K562 (cell line): ENCODE measurements around the gene MAB21L2. TPM values are rescaled to one million over a fixed set of nuclear protein-coding genes. Genes with fewer than 3 reads are reported as not detected.

Experiments used
- BCOR ChIP-seq: fragments of 450-650 bp; IDR thresholded peaks from 2 replicates; pipeline ENCODE4 v1.6.1; 2016
- CC2D1A ChIP-seq: fragments of 450-650 bp; IDR thresholded peaks from 2 replicates; pipeline ENCODE4 v1.6.1; 2017; ENCODE audit warnings: mild to moderate bottlenecking
- DNMT1 ChIP-seq: fragments of 450-650 bp; IDR thresholded peaks from 2 replicates; pipeline ENCODE4 v1.6.1; 2016; ENCODE audit warnings: antibody characterized with exemption, mild to moderate bottlenecking
- FIP1L1 ChIP-seq: fragments of 200-400 bp; formaldehyde crosslinking; IDR thresholded peaks from 2 replicates; pipeline ENCODE4 v1.6.1; 2018; ENCODE audit warnings: mild to moderate bottlenecking, low read depth, low read length; ENCODE audit not compliant: poor library complexity, severe bottlenecking
- FOSL1 ChIP-seq: fragments of 200-800 bp; sonication (Bioruptor generic); conservative IDR thresholded peaks from 2 replicates; pipeline ENCODE4 v1.6.1; 2016; ENCODE audit warnings: missing genetic modification characterization, missing compliant biosample characterization
- GABPB1 ChIP-seq: sonication (generic); formaldehyde crosslinking; IDR thresholded peaks from 2 replicates; pipeline ENCODE4 v1.8.0; 2022; ENCODE audit warnings: mild to moderate bottlenecking, missing genetic modification reagents
- HDAC1 ChIP-seq, 2 experiments: fragments of 450-650 bp; IDR thresholded peaks; 2 replicates each; pipeline ENCODE4 v1.6.1; 2016 to 2017; ENCODE audit warnings: inconsistent platforms in 1 of 2, mild to moderate bottlenecking in 1 of 2, moderate library complexity in 1 of 2
- HDAC2 ChIP-seq: fragments of 450-650 bp; IDR thresholded peaks from 2 replicates; pipeline ENCODE4 v1.6.1; 2016; ENCODE audit warnings: mild to moderate bottlenecking
- HDAC8 ChIP-seq: fragments of 450-650 bp; IDR thresholded peaks from 2 replicates; pipeline ENCODE4 v1.6.1; 2016; ENCODE audit warnings: mild to moderate bottlenecking, missing genetic modification characterization, moderate library complexity, missing compliant biosample characterization
- HNRNPLL ChIP-seq: fragments of 200-400 bp; formaldehyde crosslinking; IDR thresholded peaks from 2 replicates; pipeline ENCODE4 v1.6.1; 2017; ENCODE audit warnings: low read length, low read depth, mild to moderate bottlenecking; ENCODE audit not compliant: poor library complexity, severe bottlenecking
- NCOA1 ChIP-seq: fragments of 450-650 bp; IDR thresholded peaks from 2 replicates; pipeline ENCODE4 v1.6.1; 2016; ENCODE audit warnings: low read depth
- PML ChIP-seq: IDR thresholded peaks from 2 replicates; pipeline ENCODE4 v1.6.1; 2012; ENCODE audit warnings: low read length, inconsistent platforms
- PTTG1 ChIP-seq: fragments of 450-650 bp; IDR thresholded peaks from 2 replicates; pipeline ENCODE4 v1.6.1; 2016; ENCODE audit warnings: low read depth, mild to moderate bottlenecking, missing genetic modification characterization, missing compliant biosample characterization
- RBM25 ChIP-seq: fragments of 200-400 bp; formaldehyde crosslinking; IDR thresholded peaks from 2 replicates; pipeline ENCODE4 v1.6.1; 2018; ENCODE audit warnings: low read length, low read depth, moderate library complexity; ENCODE audit not compliant: severe bottlenecking
- SMARCB1 ChIP-seq: IDR thresholded peaks from 2 replicates; pipeline ENCODE4 v1.6.1; 2011; ENCODE audit warnings: improper control_type of control experiment, low read depth; ENCODE audit not compliant: insufficient read length
- polyA plus RNA-seq, 8 experiments: library from polyadenylated mRNA; depleted of rRNA in 4 of 8; stranded (reverse) in 5 of 8; unstranded in 3 of 8; fragments of >200 nt; fragmentation: Nextera tagmentation in 2 of 8; fragmentation: Illumina TruSeq in 1 of 8; extraction: Ambion mirVana in 2 of 8; extraction: Trizol in 1 of 8; gene quantifications; 2 replicates each; pipeline versions ENCODE4 v1.2.1 to v1.2.3, GENCODE V29; 2011 to 2014; ENCODE audit warnings: inconsistent platforms in 1 of 8, missing spikeins in 1 of 8
- total RNA-seq, 7 experiments: library from RNA; depleted of rRNA in 6 of 7; stranded (reverse); fragments of >200 nt in 6 of 7; fragmentation: Illumina TruSeq in 2 of 7; extraction: Trizol in 2 of 7; gene quantifications; 2 replicates each; pipeline versions ENCODE4 v1.2.1 to v1.2.3, GENCODE V29; 2011 to 2021; ENCODE audit warnings: low replicate concordance in 1 of 7
- TF ChIP-seq, protein P1 (sequence below), 2 experiments: IDR thresholded peaks in 1 of 2; conservative IDR thresholded peaks in 1 of 2; 2 replicates each; pipeline ENCODE4 v1.6.1; 2016; ENCODE audit warnings: low read depth in 2 of 2, mild to moderate bottlenecking in 1 of 2, missing compliant biosample characterization in 1 of 2, missing genetic modification characterization in 1 of 2, moderate library complexity in 1 of 2
- TF ChIP-seq, protein P2 (sequence below): fragments of 250-450 bp; sonication (Bioruptor Pico); IDR thresholded peaks from 2 replicates; pipeline ENCODE4 v1.8.0; 2022; ENCODE audit warnings: inconsistent platforms, mild to moderate bottlenecking, moderate library complexity, borderline replicate concordance
- TF ChIP-seq, protein P3 (sequence below): fragments of 450-650 bp; IDR thresholded peaks from 2 replicates; pipeline ENCODE4 v1.6.1; 2016
- TF ChIP-seq, protein P4 (sequence below): fragments of 250-450 bp; sonication (Bioruptor Pico); IDR thresholded peaks from 2 replicates; pipeline ENCODE4 v1.5.0; 2020; ENCODE audit warnings: mild to moderate bottlenecking
- TF ChIP-seq, protein P5 (sequence below): sonication (generic); formaldehyde crosslinking; IDR thresholded peaks from 2 replicates; pipeline ENCODE4 v1.8.1; 2023; ENCODE audit warnings: mild to moderate bottlenecking, missing genetic modification reagents

Gene MAB21L2
- total and polyA plus RNA-seq, 9 of the 15 experiments (the other 6 are each of a cell fraction or from before 2014, with no cell fraction given): not detected

DNA sequence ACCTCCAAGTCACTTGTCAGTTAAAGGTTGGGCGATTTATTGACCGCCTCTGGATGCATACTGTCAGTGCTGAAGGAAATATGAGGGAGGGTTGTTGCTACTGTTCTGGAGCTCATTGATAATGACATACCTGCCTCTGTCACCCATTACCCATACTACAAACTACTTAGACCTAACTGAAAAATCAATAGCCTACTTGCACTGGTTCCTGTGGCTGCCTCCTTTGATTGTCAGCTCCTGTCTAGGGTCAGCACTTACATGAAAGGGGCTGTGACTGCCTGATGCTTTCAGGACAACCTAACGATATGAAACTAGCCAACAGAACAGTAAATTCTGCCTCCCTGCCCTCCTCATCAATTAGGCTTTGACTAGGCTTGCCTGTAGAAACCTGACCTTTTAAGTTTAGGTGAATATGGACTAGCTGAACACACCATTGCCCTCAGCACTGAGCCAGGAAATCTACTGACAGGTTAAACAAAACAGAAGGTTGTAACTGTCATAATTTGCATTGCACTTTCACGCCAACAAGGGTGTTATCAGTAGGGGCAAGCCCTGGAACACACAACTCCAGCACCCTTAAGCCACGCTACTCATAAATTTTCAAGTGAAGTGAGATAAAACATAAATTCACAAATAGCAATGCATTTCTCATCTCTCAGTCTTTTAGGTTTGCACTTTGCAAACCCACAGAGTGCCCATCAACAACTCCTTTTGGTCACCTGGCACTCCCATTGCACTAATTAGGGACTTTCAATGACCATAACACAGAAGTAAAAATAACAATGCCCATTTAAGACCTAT lies 9.0 kb upstream of the MAB21L2 start (continued):
- TF ChIP-seq, protein P1, sequence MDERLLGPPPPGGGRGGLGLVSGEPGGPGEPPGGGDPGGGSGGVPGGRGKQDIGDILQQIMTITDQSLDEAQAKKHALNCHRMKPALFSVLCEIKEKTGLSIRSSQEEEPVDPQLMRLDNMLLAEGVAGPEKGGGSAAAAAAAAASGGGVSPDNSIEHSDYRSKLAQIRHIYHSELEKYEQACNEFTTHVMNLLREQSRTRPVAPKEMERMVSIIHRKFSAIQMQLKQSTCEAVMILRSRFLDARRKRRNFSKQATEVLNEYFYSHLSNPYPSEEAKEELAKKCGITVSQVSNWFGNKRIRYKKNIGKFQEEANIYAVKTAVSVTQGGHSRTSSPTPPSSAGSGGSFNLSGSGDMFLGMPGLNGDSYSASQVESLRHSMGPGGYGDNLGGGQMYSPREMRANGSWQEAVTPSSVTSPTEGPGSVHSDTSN (CRISPR knock-in tag; IDR thresholded peaks at IDR 0.05; ENCODE audit: low read depth): no peak
- TF ChIP-seq, protein P1 (tag; conservative IDR thresholded peaks at IDR 0.05; ENCODE audit: low read depth): peak; percentile 84
- TF ChIP-seq PTTG1 (tag) (no peak), CC2D1A (no peak), GABPB1 (peak; percentile 44; the same call in 1 of the 2 replicates), PML (peak; percentile 41; the same call in 1 of the 2 replicates), HDAC1 (IDR thresholded peaks at IDR 0.05) (peak in 1 of 2 experiments; percentile 52; a peak in 1 of 4 replicates), HNRNPLL (no peak), NCOA1 (no peak), DNMT1 (no peak), HDAC2 (peak; percentile 34), FIP1L1 (no peak), BCOR (peak; percentile 16; the same call in 1 of the 2 replicates), SMARCB1 (no peak), HDAC8 (tag) (no peak), RBM25 (no peak), FOSL1 (tag) (no peak)
- TF ChIP-seq, protein P2, sequence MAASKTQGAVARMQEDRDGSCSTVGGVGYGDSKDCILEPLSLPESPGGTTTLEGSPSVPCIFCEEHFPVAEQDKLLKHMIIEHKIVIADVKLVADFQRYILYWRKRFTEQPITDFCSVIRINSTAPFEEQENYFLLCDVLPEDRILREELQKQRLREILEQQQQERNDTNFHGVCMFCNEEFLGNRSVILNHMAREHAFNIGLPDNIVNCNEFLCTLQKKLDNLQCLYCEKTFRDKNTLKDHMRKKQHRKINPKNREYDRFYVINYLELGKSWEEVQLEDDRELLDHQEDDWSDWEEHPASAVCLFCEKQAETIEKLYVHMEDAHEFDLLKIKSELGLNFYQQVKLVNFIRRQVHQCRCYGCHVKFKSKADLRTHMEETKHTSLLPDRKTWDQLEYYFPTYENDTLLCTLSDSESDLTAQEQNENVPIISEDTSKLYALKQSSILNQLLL (CRISPR knock-in tag): no peak
- TF ChIP-seq, protein P3, sequence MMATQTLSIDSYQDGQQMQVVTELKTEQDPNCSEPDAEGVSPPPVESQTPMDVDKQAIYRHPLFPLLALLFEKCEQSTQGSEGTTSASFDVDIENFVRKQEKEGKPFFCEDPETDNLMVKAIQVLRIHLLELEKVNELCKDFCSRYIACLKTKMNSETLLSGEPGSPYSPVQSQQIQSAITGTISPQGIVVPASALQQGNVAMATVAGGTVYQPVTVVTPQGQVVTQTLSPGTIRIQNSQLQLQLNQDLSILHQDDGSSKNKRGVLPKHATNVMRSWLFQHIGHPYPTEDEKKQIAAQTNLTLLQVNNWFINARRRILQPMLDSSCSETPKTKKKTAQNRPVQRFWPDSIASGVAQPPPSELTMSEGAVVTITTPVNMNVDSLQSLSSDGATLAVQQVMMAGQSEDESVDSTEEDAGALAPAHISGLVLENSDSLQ: peak; percentile 74
- TF ChIP-seq, protein P4, sequence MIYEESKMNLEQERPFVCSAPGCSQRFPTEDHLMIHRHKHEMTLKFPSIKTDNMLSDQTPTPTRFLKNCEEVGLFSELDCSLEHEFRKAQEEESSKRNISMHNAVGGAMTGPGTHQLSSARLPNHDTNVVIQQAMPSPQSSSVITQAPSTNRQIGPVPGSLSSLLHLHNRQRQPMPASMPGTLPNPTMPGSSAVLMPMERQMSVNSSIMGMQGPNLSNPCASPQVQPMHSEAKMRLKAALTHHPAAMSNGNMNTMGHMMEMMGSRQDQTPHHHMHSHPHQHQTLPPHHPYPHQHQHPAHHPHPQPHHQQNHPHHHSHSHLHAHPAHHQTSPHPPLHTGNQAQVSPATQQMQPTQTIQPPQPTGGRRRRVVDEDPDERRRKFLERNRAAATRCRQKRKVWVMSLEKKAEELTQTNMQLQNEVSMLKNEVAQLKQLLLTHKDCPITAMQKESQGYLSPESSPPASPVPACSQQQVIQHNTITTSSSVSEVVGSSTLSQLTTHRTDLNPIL (CRISPR knock-in tag): no peak
- TF ChIP-seq, protein P5, sequence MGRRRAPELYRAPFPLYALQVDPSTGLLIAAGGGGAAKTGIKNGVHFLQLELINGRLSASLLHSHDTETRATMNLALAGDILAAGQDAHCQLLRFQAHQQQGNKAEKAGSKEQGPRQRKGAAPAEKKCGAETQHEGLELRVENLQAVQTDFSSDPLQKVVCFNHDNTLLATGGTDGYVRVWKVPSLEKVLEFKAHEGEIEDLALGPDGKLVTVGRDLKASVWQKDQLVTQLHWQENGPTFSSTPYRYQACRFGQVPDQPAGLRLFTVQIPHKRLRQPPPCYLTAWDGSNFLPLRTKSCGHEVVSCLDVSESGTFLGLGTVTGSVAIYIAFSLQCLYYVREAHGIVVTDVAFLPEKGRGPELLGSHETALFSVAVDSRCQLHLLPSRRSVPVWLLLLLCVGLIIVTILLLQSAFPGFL (CRISPR knock-in tag): 0 out of 2 replicates have a peak, but pooled peaks have one; percentile 58
